ENCODE data around the gene TRIOBP.

TRIOBP gene

GRCh38 chr22:37664249-37665101, 32.4 kb upstream of the TRIOBP start:
- no peak for DNase-seq (ENCODE audit: low read depth in 2 of 2, low spot score in 1 of 2)

GRCh38 chr22:37665487-37665886, 31.4 kb upstream of the TRIOBP start:
- no peak for DNase-seq (ENCODE audit: low read depth in 2 of 2, low spot score in 1 of 2)

GRCh38 chr22:37669586-37669985, 27.3 kb upstream of the TRIOBP start:
- no peak for DNase-seq (ENCODE audit: low read depth in 2 of 2, low spot score in 1 of 2)

GRCh38 chr22:37672206-37672919, 24.5 kb upstream of the TRIOBP start:
- no peak for DNase-seq (ENCODE audit: low read depth in 2 of 2, low spot score in 1 of 2)

- DNase-seq (ENCODE audit: low read depth in 2 of 2, low spot score in 1 of 2) = no peak
Observed at GRCh38 chr22:37672920-37673455, 23.9 kb upstream of the TRIOBP start.

- no peak for DNase-seq (ENCODE audit: low read depth in 2 of 2, low spot score in 1 of 2)
Observed at GRCh38 chr22:37674248-37674647, 22.6 kb upstream of the TRIOBP start.

- DNase-seq (ENCODE audit: low read depth in 2 of 2, low spot score in 1 of 2) = peak in 1 of 2 donors; percentile 34
Observed at GRCh38 chr22:37674951-37675929, 21.6 kb upstream of the TRIOBP start, which contains the start of gene LGALS1. LGALS1 (plus strand) TSS chr22:37675636; CDS start chr22:37675703, 67 bp downstream.

GRCh38 chr22:37675930-37676735, 20.7 kb upstream of the TRIOBP start:
- DNase-seq (ENCODE audit: low read depth in 2 of 2, low spot score in 1 of 2) = peak in 1 of 2 donors; percentile 29

GRCh38 chr22:37676736-37677492, 19.9 kb upstream of the TRIOBP start:
- DNase-seq (ENCODE audit: low read depth in 2 of 2, low spot score in 1 of 2) = peak; percentile 89 to 92

- DNase-seq (ENCODE audit: low read depth in 2 of 2, low spot score in 1 of 2) = no peak
Observed at GRCh38 chr22:37677493-37677974, 19.3 kb upstream of the TRIOBP start.

- no peak for DNase-seq (ENCODE audit: low read depth in 2 of 2, low spot score in 1 of 2)
Observed at GRCh38 chr22:37678372-37678771, 18.5 kb upstream of the TRIOBP start.

GRCh38 chr22:37679670-37680069, 17.2 kb upstream of the TRIOBP start:
- no peak for DNase-seq (ENCODE audit: low read depth in 2 of 2, low spot score in 1 of 2)

GRCh38 chr22:37680191-37680851, 16.5 kb upstream of the TRIOBP start:
- no peak for DNase-seq (ENCODE audit: low read depth in 2 of 2, low spot score in 1 of 2)

- no peak for DNase-seq (ENCODE audit: low read depth in 2 of 2, low spot score in 1 of 2)
Observed at GRCh38 chr22:37681001-37681424, 15.8 kb upstream of the TRIOBP start.

- DNase-seq (ENCODE audit: low read depth in 2 of 2, low spot score in 1 of 2) = peak; percentile 33 to 50
Observed at GRCh38 chr22:37681556-37682049, 15.2 kb upstream of the TRIOBP start.

- no peak for DNase-seq (ENCODE audit: low read depth in 2 of 2, low spot score in 1 of 2)
Observed at GRCh38 chr22:37684803-37685615, 11.8 kb upstream of the TRIOBP start.
